Endothelial cell of umbilical vein (primary cell): ENCODE data around the gene NAV2. TPM values are rescaled to one million over a fixed set of nuclear protein-coding genes. Genes with fewer than 3 reads are reported as not detected.

Source experiments
- BruUV-seq: library from RNA; stranded (reverse); fragments of 400-500 nt; replicated peaks from 2 replicates; lab custom pipeline; 2021; lab: Mats Ljungman, UMichigan
- CTCF ChIA-PET: fragments of 300-600, 350-600 bp; sonication (Branson Sonifier 250); formaldehyde crosslinking; loops from one replicate; lab custom pipeline; 2021; ENCODE audit warnings: antibody characterized with exemption, inconsistent platforms; lab: Charles Lee
- POLR2A ChIA-PET: fragments of 300-600, 350-600 bp; sonication (Branson Sonifier 250); formaldehyde crosslinking; loops from one replicate; lab custom pipeline; 2021; ENCODE audit warnings: antibody characterized with exemption, inconsistent platforms; lab: Charles Lee
- DNase-seq: peaks from one replicate; pipeline ENCODE4 v3.0.0-alpha.2; 2011; ENCODE audit warnings: low read depth, low spot score
- FAIRE-seq: peaks from 2 replicates; lab custom pipeline; 2011; peaks lifted over from hg19 to GRCh38; lab: Jason Lieb, UNC
- H2AFZ ChIP-seq: 2 replicates; pipeline ENCODE4 v1.6.0; 2012; ENCODE audit warnings: low read depth, low read length, control low read depth, inconsistent platforms
- H3K27ac ChIP-seq: 2 replicates; pipeline ENCODE4 v1.5.1; 2011; ENCODE audit warnings: low read depth, mild to moderate bottlenecking, control low read depth, low read length, moderate library complexity; ENCODE audit not compliant: insufficient read depth
- H3K27me3 ChIP-seq, 2 experiments: 2 replicates each; pipeline versions ENCODE4 v1.6.0 to v1.6.1; 2011; ENCODE audit warnings: low read length in 2 of 2, mixed read lengths in 1 of 2; ENCODE audit not compliant: control insufficient read depth in 2 of 2, insufficient read depth in 2 of 2
- H3K36me3 ChIP-seq, 2 experiments: 2 replicates in 1 of 2; 3 replicates in 1 of 2; pipeline ENCODE4 v1.5.1; 2011; ENCODE audit warnings: low read length in 2 of 2, mild to moderate bottlenecking in 1 of 2, moderate library complexity in 1 of 2; ENCODE audit not compliant: control insufficient read depth in 2 of 2, insufficient read depth in 2 of 2; ENCODE audit errors: extremely low read depth in 1 of 2
- H3K4me1 ChIP-seq: 3 replicates; pipeline ENCODE4 v1.5.1; 2011; ENCODE audit warnings: mild to moderate bottlenecking, low read length; ENCODE audit not compliant: control insufficient read depth, insufficient read depth; ENCODE audit errors: extremely low read depth
- H3K4me2 ChIP-seq: 2 replicates; pipeline ENCODE4 v1.6.1; 2011; ENCODE audit warnings: low read length, control low read depth, mixed read lengths; ENCODE audit not compliant: insufficient read depth
- H3K4me3 ChIP-seq, 3 experiments: fragments of 200-600 bp in 1 of 3; sonication (generic), shearing (Covaris generic) in 1 of 3; replicated peaks in 1 of 3; 2 replicates each; pipeline ENCODE4 v1.5.1; 2011 to 2016; ENCODE audit warnings: control low read depth in 3 of 3, low read length in 3 of 3, mild to moderate bottlenecking in 2 of 3, inconsistent platforms in 1 of 3, low read depth in 1 of 3, moderate library complexity in 1 of 3; ENCODE audit not compliant: insufficient read depth in 1 of 3
- H3K79me2 ChIP-seq: 2 replicates; pipeline ENCODE4 v1.6.0; 2012; ENCODE audit warnings: low read length, inconsistent platforms; ENCODE audit not compliant: control insufficient read depth, insufficient read depth
- H3K9ac ChIP-seq: replicated peaks from 2 replicates; pipeline ENCODE3; 2011; ENCODE audit warnings: low read length, control low read depth; ENCODE audit not compliant: insufficient read depth; ENCODE audit errors: extremely low read depth
- H3K9me1 ChIP-seq: replicated peaks from 3 replicates; pipeline ENCODE4 v1.6.0; 2011; ENCODE audit warnings: mild to moderate bottlenecking, low read length; ENCODE audit not compliant: control insufficient read depth, insufficient read depth; ENCODE audit errors: extremely low read depth
- H3K9me3 ChIP-seq: replicated peaks from 2 replicates; pipeline ENCODE4 v1.5.1; 2012; ENCODE audit warnings: low read length, inconsistent platforms; ENCODE audit not compliant: control insufficient read depth, insufficient read depth
- H4K20me1 ChIP-seq: replicated peaks from 2 replicates; pipeline ENCODE3; 2011; ENCODE audit warnings: mild to moderate bottlenecking, low read length; ENCODE audit not compliant: control insufficient read depth, insufficient read depth; ENCODE audit errors: extremely low read depth
- CTCF ChIP-seq, 2 donors: IDR thresholded peaks; 1 replicate in 1 of 2; 2 replicates in 1 of 2; pipeline ENCODE4 v1.5.1; 2011; ENCODE audit warnings: low read length in 2 of 2, mild to moderate bottlenecking in 2 of 2, moderate library complexity in 2 of 2, control low read depth in 1 of 2, inconsistent platforms in 1 of 2, low read depth in 1 of 2; ENCODE audit not compliant: insufficient read depth in 1 of 2; ENCODE audit errors: extremely low read depth in 1 of 2
- EZH2 ChIP-seq: IDR thresholded peaks from 2 replicates; pipeline ENCODE4 v1.6.1; 2012; ENCODE audit warnings: borderline replicate concordance, low read depth, mild to moderate bottlenecking, moderate library complexity, low read length, inconsistent platforms; ENCODE audit not compliant: severe bottlenecking
- FOS ChIP-seq: IDR thresholded peaks from 2 replicates; pipeline ENCODE4 v1.6.1; 2011; ENCODE audit warnings: mild to moderate bottlenecking, low read length, moderate library complexity, borderline replicate concordance; ENCODE audit not compliant: insufficient read depth
- GATA2 ChIP-seq: IDR thresholded peaks from 2 replicates; pipeline ENCODE4 v1.7.0; 2011; ENCODE audit warnings: low read depth, mild to moderate bottlenecking, moderate library complexity, mixed read lengths, low read length; ENCODE audit not compliant: insufficient read length, insufficient read depth
- JUN ChIP-seq: IDR thresholded peaks from 2 replicates; pipeline ENCODE4 v1.6.1; 2011; ENCODE audit warnings: borderline replicate concordance, low read depth; ENCODE audit not compliant: insufficient read length, insufficient read depth
- MAX ChIP-seq: IDR thresholded peaks from 2 replicates; pipeline ENCODE4 v1.6.1; 2011; ENCODE audit not compliant: insufficient read depth, insufficient read length
- MYC ChIP-seq: IDR thresholded peaks from one replicate; pipeline ENCODE4 v1.6.1; 2011; ENCODE audit warnings: mild to moderate bottlenecking, low read depth, low read length
- POLR2A ChIP-seq: IDR thresholded peaks from 2 replicates; pipeline ENCODE4 v1.6.1; 2012; ENCODE audit warnings: low read depth, mild to moderate bottlenecking, control low read depth, low read length
- POLR2AphosphoS5 ChIP-seq: IDR thresholded peaks from 2 replicates; pipeline ENCODE4 v1.6.1; 2012; ENCODE audit warnings: low read depth, mild to moderate bottlenecking, control low read depth, low read length, moderate library complexity; ENCODE audit not compliant: insufficient read depth
- dilution Hi-C: fragments of 300-500 bp; cut with MboI; formaldehyde crosslinking; loops from one replicate; pipeline ENCODE4 v1.15.0; 2019; ENCODE audit warnings: low sequenced_read_pairs; ENCODE audit not compliant: extremely low pct_ligation_motif_present
- intact Hi-C: fragments of 100-400 bp; cut with micrococcal nuclease; formaldehyde crosslinking; loops from one replicate; pipeline ENCODE4 v1.10.0; 2022
- polyA plus RNA-seq, 4 experiments: library from polyadenylated mRNA; depleted of rRNA in 3 of 4; stranded (reverse) in 3 of 4; unstranded in 1 of 4; fragments of >200 nt; gene quantifications; 2 replicates each; pipeline versions ENCODE4 v1.2.1 to v1.2.3, GENCODE V29; 2011 to 2012; ENCODE audit warnings: missing spikeins in 1 of 4
- total RNA-seq: library from RNA; stranded (reverse); gene quantifications from 2 replicates; pipeline ENCODE4 v1.2.3, GENCODE V29; 2021

The NAV2 gene
- total and polyA plus RNA-seq, 2 donors (not counting 3 experiments of a cell fraction or from before 2014, with no cell fraction given), result 10.9 to 68.0 TPM

GRCh38 chr11:19742588-19743292 lies 30.1 kb downstream of the NAV2 start:
- DNase-seq (peak; percentile 82), FAIRE-seq (peak; percentile 87)
- intact Hi-C loops, result loop anchor here (1.0 to 10.0 kb wide), 11 partner anchors 27 to 668 kb away; no protein-coding TSS in a partner anchor
- ChIA-PET POLR2A (no interaction called here), CTCF (interaction anchor here (0.6 to 2.9 kb wide), 32 partner anchors 8 to 672 kb away, joined by 3 to 235 read pairs (median 4); no protein-coding TSS in a partner anchor)
- Histone ChIP-seq H3K27me3 (no peaks in the 10 kb centered on the region), H3K4me1 (peaks cover 8% of the 10 kb centered on the region), H3K9me3 (no peaks in the 10 kb centered on the region), H3K27ac (no peak overlapping the region), H3K4me2 (no peak overlapping the region), H3K79me2 (peaks cover 78% of the 10 kb centered on the region), H3K4me3 (no peak overlapping the region), H2AFZ (no peak overlapping the region), H3K36me3 (no peaks in the 10 kb centered on the region), H4K20me1 (no peaks in the 10 kb centered on the region), H3K9me1 (no peaks in the 10 kb centered on the region), H3K9ac (no peak overlapping the region)
- no TSS peak for BruUV-seq
- dilution Hi-C loops, result no loop called here
- peak; percentile 75 to 76 for TF ChIP-seq CTCF (IDR thresholded peaks at IDR 0.05; ENCODE audit: extremely low read depth in 1 of 2, insufficient read depth in 1 of 2, low read depth in 1 of 2, low read length in 2 of 2)
- TF ChIP-seq FOS, result no peak
- no peak for TF ChIP-seq MYC

GRCh38 chr11:19743622-19744021 lies 31.0 kb downstream of the NAV2 start:
- H3K79me2 ChIP-seq, result peaks cover 76% of the 10 kb centered on the region
- H3K9ac ChIP-seq, result no peak overlapping the region
- no TSS peak for BruUV-seq
- TF ChIP-seq CTCF (IDR thresholded peaks at IDR 0.05; ENCODE audit: extremely low read depth in 1 of 2, insufficient read depth in 1 of 2, low read depth in 1 of 2, low read length in 2 of 2) (no peak), EZH2 (no peak), MYC (no peak), POLR2A (no peak), JUN (no peak), POLR2AphosphoS5 (no peak), MAX (no peak), FOS (no peak), GATA2 (no peak)
- no peaks in the 10 kb centered on the region for H3K27me3 ChIP-seq
- FAIRE-seq (no peak), DNase-seq (no peak)
- CTCF ChIA-PET, result interaction anchor here (1.8 to 2.9 kb wide), 12 partner anchors 8 to 610 kb away, joined by 6 to 235 read pairs (median 14); no protein-coding TSS in a partner anchor
- no peaks in the 10 kb centered on the region for H3K36me3 ChIP-seq
- H3K9me3 ChIP-seq, result no peaks in the 10 kb centered on the region
- no peak overlapping the region for H3K4me2 ChIP-seq
- peaks cover 8% of the 10 kb centered on the region for H3K4me1 ChIP-seq
- no peaks in the 10 kb centered on the region for H4K20me1 ChIP-seq
- H2AFZ ChIP-seq, result no peak overlapping the region
- H3K4me3 ChIP-seq, result no peak overlapping the region
- no peak overlapping the region for H3K27ac ChIP-seq
- intact Hi-C loops (loop anchor here (5.0 to 10.0 kb wide), 3 partner anchors 86 to 669 kb away; no protein-coding TSS in a partner anchor), dilution Hi-C loops (no loop called here)
- H3K9me1 ChIP-seq, result no peaks in the 10 kb centered on the region
- POLR2A ChIA-PET, result no interaction called here
